GM12878 (cell line): ENCODE results near the gene LRP1B. TPM values are rescaled to one million over a fixed set of nuclear protein-coding genes. Genes with fewer than 3 reads are reported as not detected.

Source experiments
- ATAC-seq: fragments of 200-7000 bp; cut with Tn5 transposase; 3 replicates; pipeline ENCODE4 v1.9.1; 2020; ENCODE audit warnings: mild to moderate bottlenecking, moderate library complexity
- BruUV-seq: library from RNA; stranded (reverse); fragments of 400-500 nt; replicated peaks from 2 replicates; lab custom pipeline; 2021; lab: Mats Ljungman, UMichigan
- CTCF ChIA-PET: fragments of 300-600 bp; sonication (Branson Sonifier 250); formaldehyde crosslinking; extraction: SDS; loops from one replicate; lab custom pipeline; 2021; ENCODE audit warnings: inconsistent platforms; lab: Yijun Ruan, JAX
- POLR2A ChIA-PET: fragments of 350-600 bp; formaldehyde crosslinking; extraction: SDS; loops from one replicate; lab custom pipeline; 2021; ENCODE audit warnings: inconsistent platforms; lab: Charles Lee
- RAD21 ChIA-PET: fragments of 300-600 bp; sonication (Branson Sonifier 250); formaldehyde crosslinking; loops from one replicate; lab custom pipeline; 2023; ENCODE audit warnings: antibody characterized with exemption; ENCODE audit not compliant: unreplicated experiment; lab: Charles Lee
- SMC1A ChIA-PET: fragments of 300-600 bp; sonication (Branson Sonifier 250); formaldehyde crosslinking; loops from one replicate; lab custom pipeline; 2023; ENCODE audit not compliant: unreplicated experiment, uncharacterized antibody; lab: Charles Lee
- DNase-seq: peaks from one replicate; pipeline ENCODE4 v3.0.0-alpha.2; 2011; ENCODE audit warnings: low read depth, low spot score
- FAIRE-seq: peaks from 3 replicates; lab custom pipeline; 2011; peaks lifted over from hg19 to GRCh38; lab: Jason Lieb, UNC
- H2AFZ ChIP-seq: 2 replicates; pipeline ENCODE4 v1.6.0; 2011; ENCODE audit warnings: low read depth, low read length, control low read depth; ENCODE audit not compliant: control insufficient read depth
- H3K27ac ChIP-seq: 2 replicates; pipeline ENCODE4 v1.5.1; 2011; ENCODE audit warnings: control low read depth; ENCODE audit not compliant: control insufficient read depth, insufficient read depth
- H3K27me3 ChIP-seq, 2 experiments: replicated peaks in 1 of 2; 2 replicates each; pipeline versions ENCODE4 v1.6.0 to v1.6.1; 2011; ENCODE audit warnings: low read length in 1 of 2; ENCODE audit not compliant: control insufficient read depth in 2 of 2, insufficient read depth in 2 of 2
- H3K36me3 ChIP-seq, 2 experiments: 2 replicates each; pipeline ENCODE4 v1.5.1; 2011; ENCODE audit warnings: low read length in 1 of 2; ENCODE audit not compliant: control insufficient read depth in 2 of 2, insufficient read depth in 2 of 2
- H3K4me1 ChIP-seq: 2 replicates; pipeline ENCODE4 v1.6.1; 2011; ENCODE audit warnings: mild to moderate bottlenecking, low read length, moderate library complexity, mixed read lengths; ENCODE audit not compliant: control insufficient read depth, insufficient read depth
- H3K4me2 ChIP-seq: 2 replicates; pipeline ENCODE4 v1.6.0; 2011; ENCODE audit warnings: control low read depth; ENCODE audit not compliant: control insufficient read depth, insufficient read depth
- H3K4me3 ChIP-seq: fragments of 200-600 bp; sonication (generic); 2 replicates; pipeline ENCODE4 v1.5.1; 2016
- H3K79me2 ChIP-seq: 2 replicates; pipeline ENCODE4 v1.6.0; 2011; ENCODE audit warnings: low read length; ENCODE audit not compliant: control insufficient read depth, insufficient read depth
- H3K9ac ChIP-seq: 2 replicates; pipeline ENCODE4 v1.8.0; 2011; ENCODE audit warnings: low read length, control low read depth, mixed read lengths; ENCODE audit not compliant: control insufficient read depth, insufficient read depth
- H3K9me3 ChIP-seq: replicated peaks from 3 replicates; pipeline ENCODE4 v1.5.1; 2011; ENCODE audit warnings: mild to moderate bottlenecking, low read length; ENCODE audit not compliant: control insufficient read depth, insufficient read depth
- H4K20me1 ChIP-seq: 2 replicates; pipeline ENCODE4 v1.6.0; 2011; ENCODE audit not compliant: control insufficient read depth, insufficient read depth
- CBX3 ChIP-seq: fragments of 200-600 bp; sonication (generic); IDR thresholded peaks from 2 replicates; pipeline ENCODE4 v1.6.1; 2016; ENCODE audit warnings: low read depth, borderline replicate concordance
- CEBPZ ChIP-seq: fragments of 150-350 bp; IDR thresholded peaks from 2 replicates; pipeline ENCODE4 v1.6.1; 2016; ENCODE audit warnings: low read depth, low read length
- CREB1 ChIP-seq: IDR thresholded peaks from 2 replicates; pipeline ENCODE4 v1.6.1; 2012; ENCODE audit warnings: low read depth, mild to moderate bottlenecking, inconsistent platforms
- ELK1 ChIP-seq: IDR thresholded peaks from 2 replicates; pipeline ENCODE4 v1.6.1; 2012; ENCODE audit warnings: low read depth, low read length, improper control_type of control experiment
- ETV6 ChIP-seq, 2 experiments: fragments of 450-650 bp in 1 of 2; IDR thresholded peaks in 1 of 2; conservative IDR thresholded peaks in 1 of 2; 2 replicates each; pipeline ENCODE4 v1.6.1; 2014; ENCODE audit warnings: antibody characterized with exemption in 1 of 2, borderline replicate concordance in 1 of 2, low read depth in 1 of 2, mild to moderate bottlenecking in 1 of 2, moderate library complexity in 1 of 2
- HDAC6 ChIP-seq: fragments of 200-600 bp; sonication (generic); IDR thresholded peaks from one replicate; pipeline ENCODE4 v1.8.0; 2017; ENCODE audit warnings: antibody characterized with exemption; ENCODE audit not compliant: unreplicated experiment
- HSF1 ChIP-seq: fragments of 150-350 bp; IDR thresholded peaks from 2 replicates; pipeline ENCODE4 v1.6.1; 2014; ENCODE audit warnings: mild to moderate bottlenecking, low read depth, low read length
- NBN ChIP-seq: fragments of 450-650 bp; IDR thresholded peaks from 2 replicates; pipeline ENCODE4 v1.6.1; 2016
- NFXL1 ChIP-seq: fragments of 450-650 bp; IDR thresholded peaks from 2 replicates; pipeline ENCODE4 v1.6.1; 2017; ENCODE audit warnings: antibody characterized with exemption, mild to moderate bottlenecking, borderline replicate concordance
- RCOR1 ChIP-seq: conservative IDR thresholded peaks from 2 replicates; pipeline ENCODE4 v1.6.1; 2012; ENCODE audit warnings: low read depth, low read length, improper control_type of control experiment
- SUZ12 ChIP-seq: fragments of 200-600 bp; sonication (generic); IDR thresholded peaks from one replicate; pipeline ENCODE4 v1.6.1; 2018; ENCODE audit warnings: antibody characterized with exemption, mild to moderate bottlenecking; ENCODE audit not compliant: unreplicated experiment
- YY1 ChIP-seq: IDR thresholded peaks from 2 replicates; pipeline ENCODE4 v1.6.1; 2011; ENCODE audit warnings: low read depth, mild to moderate bottlenecking, low read length
- ZBTB11 ChIP-seq: fragments of 450-650 bp; formaldehyde crosslinking; IDR thresholded peaks from 2 replicates; pipeline ENCODE4 v1.5.0; 2022; ENCODE audit warnings: mild to moderate bottlenecking, missing genetic modification characterization
- WGBS: methylation state at CpG from one replicate; pipeline ENCODE4 v1.1.6; 2016; ENCODE audit warnings: low lambda C conversion rate; ENCODE audit not compliant: insufficient replicate concordance, insufficient coverage; ENCODE audit errors: missing lambda C conversion rate; 5-methylcytosine and 5-hydroxymethylcytosine counted together
- in situ Hi-C: fragments of 300-500 bp; cut with MboI; formaldehyde crosslinking; loops from 9 replicates; pipeline ENCODE4 v1.14.3; 2018; ENCODE audit warnings: mixed read lengths
- intact Hi-C: fragments of 100-400 bp; cut with micrococcal nuclease; formaldehyde crosslinking; loops from one replicate; pipeline ENCODE4 v1.14.2; 2022; ENCODE audit not compliant: unreplicated experiment
- polyA plus RNA-seq, 11 experiments: library from polyadenylated mRNA; depleted of rRNA in 4 of 11; unstranded in 6 of 11; stranded (reverse) in 5 of 11; fragments of >200 nt; fragmentation: Nextera tagmentation in 4 of 11; fragmentation: Illumina TruSeq in 1 of 11; extraction: Ambion mirVana in 4 of 11; extraction: Trizol in 1 of 11; gene quantifications; 1 replicate in 1 of 11; 2 replicates in 10 of 11; pipeline versions ENCODE4 v1.2.1 to v1.2.3, GENCODE V29; 2011 to 2016; ENCODE audit warnings: inconsistent platforms in 2 of 11, missing spikeins in 2 of 11, low read depth in 1 of 11
- total RNA-seq, 4 experiments: library from RNA; depleted of rRNA in 3 of 4; stranded (reverse); fragments of >200 nt in 3 of 4; fragmentation: Illumina TruSeq in 1 of 4; extraction: Trizol in 1 of 4; gene quantifications; 2 replicates each; pipeline versions ENCODE4 v1.2.1 to v1.2.3, GENCODE V29; 2013 to 2021

The LRP1B gene
- total and polyA plus RNA-seq, 10 of the 15 experiments (the other 5 are each of a cell fraction or from before 2014, with no cell fraction given) = under 0.01 to 0.06 (median 0.03) TPM; not detected in 5

GRCh38 chr2:140344838-140345237 is 1786.0 kb downstream of the LRP1B start:
- 4% methylated on average over 1 of the region's 1 CpG for WGBS
- Histone ChIP-seq H3K4me1 (no peaks in the 10 kb centered on the region), H3K27me3 (no peaks in the 10 kb centered on the region), H3K9me3 (no peaks in the 10 kb centered on the region), H3K4me2 (no peak overlapping the region), H3K79me2 (no peaks in the 10 kb centered on the region), H2AFZ (no peak overlapping the region), H3K4me3 (no peak overlapping the region), H4K20me1 (no peaks in the 10 kb centered on the region), H3K36me3 (no peaks in the 10 kb centered on the region), H3K27ac (no peak overlapping the region), H3K9ac (no peak overlapping the region)
- ATAC-seq (no peak), DNase-seq (no peak), FAIRE-seq (no peak)
- intact Hi-C loops = no loop called here
- ChIA-PET POLR2A (no interaction called here), SMC1A (no interaction called here), RAD21 (no interaction called here), CTCF (no interaction called here)
- in situ Hi-C loops = no loop called here
- no TSS peak for BruUV-seq
- TF ChIP-seq SUZ12 = no peak
- no peak for TF ChIP-seq CBX3
- no peak for TF ChIP-seq ZBTB11
- no peak for TF ChIP-seq NBN
- TF ChIP-seq HSF1 = no peak
- TF ChIP-seq RCOR1 = no peak
- no peak for TF ChIP-seq ETV6 (conservative IDR thresholded peaks at IDR 0.05 in 1 of 2, IDR thresholded peaks at IDR 0.05 in 1 of 2; ENCODE audit: borderline replicate concordance in 1 of 2, low read depth in 1 of 2)
- TF ChIP-seq NFXL1 = no peak
- TF ChIP-seq ELK1 = no peak
- no peak for TF ChIP-seq CREB1
- no peak for TF ChIP-seq HDAC6
- no peak for TF ChIP-seq YY1
- TF ChIP-seq CEBPZ = no peak
